Measurements from ENCODE around the gene NRCAM. TPM values are rescaled to one million over a fixed set of nuclear protein-coding genes. Genes with fewer than 3 reads are reported as not detected.

Gene NRCAM
- total RNA-seq, 1 experiment from 2014 or later = 40.3 TPM

DNA sequence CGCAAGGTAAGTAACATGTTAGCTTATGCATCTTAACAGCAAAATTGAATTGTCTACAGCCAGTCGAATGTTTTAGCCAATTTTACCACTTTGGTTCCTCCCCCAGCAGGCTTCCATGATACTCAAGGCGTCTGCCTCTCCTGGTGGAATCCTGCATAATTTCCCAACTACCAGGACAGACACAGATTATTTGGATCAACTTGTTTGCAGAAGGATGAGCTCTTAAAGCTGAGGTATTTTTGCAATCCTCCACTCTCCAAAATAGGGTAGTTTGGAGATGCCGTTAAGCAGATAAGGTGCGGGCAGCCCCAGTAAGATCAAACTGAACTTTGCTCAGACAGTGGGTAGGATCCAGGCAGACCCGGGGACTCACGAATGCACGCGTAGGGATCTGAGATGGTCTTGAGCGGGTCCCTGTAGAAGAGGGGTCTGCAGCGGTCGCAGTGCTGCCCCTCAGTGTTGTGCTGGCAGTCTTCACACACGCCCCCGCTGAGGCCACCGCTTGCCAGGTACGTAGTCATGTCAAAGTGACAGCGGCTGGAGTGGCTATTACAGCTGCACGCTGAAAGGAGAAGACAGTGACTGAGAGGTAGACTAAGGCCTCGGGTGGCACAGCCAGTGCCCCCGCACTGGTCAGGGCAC is 353.4 kb downstream of the NRCAM start:
- Histone ChIP-seq H3K4me1 (replicated peaks; ENCODE audit: insufficient read depth) (peaks cover 35% of the 10 kb centered on the region), H3K9me2 (ENCODE audit: insufficient read depth) (no peaks in the 10 kb centered on the region), H3K9me3 (ENCODE audit: insufficient read depth, low read depth) (no peaks in the 10 kb centered on the region), H2AFZ (no peak overlapping the region), H3F3A (ENCODE audit: insufficient read depth, low read depth) (peaks cover 8% of the 10 kb centered on the region; the same call in 1 of the 2 replicates), H3K4me3 (no peak overlapping the region), H3K27me3 (ENCODE audit: insufficient read depth, low read depth) (no peaks in the 10 kb centered on the region), H4K20me1 (ENCODE audit: insufficient read depth) (no peaks in the 10 kb centered on the region), H3K36me3 (ENCODE audit: low read depth) (no peaks in the 10 kb centered on the region), H3K27ac (no peak overlapping the region), H3K79me2 (ENCODE audit: low read depth) (no peaks in the 10 kb centered on the region), H3K4me2 (no peak overlapping the region)
- BruUV-seq (replicated peaks) = no TSS peak
- TF ChIP-seq EZH2 (IDR thresholded peaks at IDR 0.05; ENCODE audit: low read depth) = no peak
- TF ChIP-seq, protein P1, sequence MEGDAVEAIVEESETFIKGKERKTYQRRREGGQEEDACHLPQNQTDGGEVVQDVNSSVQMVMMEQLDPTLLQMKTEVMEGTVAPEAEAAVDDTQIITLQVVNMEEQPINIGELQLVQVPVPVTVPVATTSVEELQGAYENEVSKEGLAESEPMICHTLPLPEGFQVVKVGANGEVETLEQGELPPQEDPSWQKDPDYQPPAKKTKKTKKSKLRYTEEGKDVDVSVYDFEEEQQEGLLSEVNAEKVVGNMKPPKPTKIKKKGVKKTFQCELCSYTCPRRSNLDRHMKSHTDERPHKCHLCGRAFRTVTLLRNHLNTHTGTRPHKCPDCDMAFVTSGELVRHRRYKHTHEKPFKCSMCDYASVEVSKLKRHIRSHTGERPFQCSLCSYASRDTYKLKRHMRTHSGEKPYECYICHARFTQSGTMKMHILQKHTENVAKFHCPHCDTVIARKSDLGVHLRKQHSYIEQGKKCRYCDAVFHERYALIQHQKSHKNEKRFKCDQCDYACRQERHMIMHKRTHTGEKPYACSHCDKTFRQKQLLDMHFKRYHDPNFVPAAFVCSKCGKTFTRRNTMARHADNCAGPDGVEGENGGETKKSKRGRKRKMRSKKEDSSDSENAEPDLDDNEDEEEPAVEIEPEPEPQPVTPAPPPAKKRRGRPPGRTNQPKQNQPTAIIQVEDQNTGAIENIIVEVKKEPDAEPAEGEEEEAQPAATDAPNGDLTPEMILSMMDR (conservative IDR thresholded peaks at IDR 0.05) = no peak
- DNase-seq = no peak
- ChIA-PET CTCF (interaction anchor here (0.7 kb wide), 1 partner anchor 415 kb away, joined by 3 read pairs; no protein-coding TSS in a partner anchor), POLR2A (ENCODE audit: unreplicated experiment) (no interaction called here)
- intact Hi-C loops (cut with micrococcal nuclease; ENCODE audit: unreplicated experiment) = no loop called here

DNA sequence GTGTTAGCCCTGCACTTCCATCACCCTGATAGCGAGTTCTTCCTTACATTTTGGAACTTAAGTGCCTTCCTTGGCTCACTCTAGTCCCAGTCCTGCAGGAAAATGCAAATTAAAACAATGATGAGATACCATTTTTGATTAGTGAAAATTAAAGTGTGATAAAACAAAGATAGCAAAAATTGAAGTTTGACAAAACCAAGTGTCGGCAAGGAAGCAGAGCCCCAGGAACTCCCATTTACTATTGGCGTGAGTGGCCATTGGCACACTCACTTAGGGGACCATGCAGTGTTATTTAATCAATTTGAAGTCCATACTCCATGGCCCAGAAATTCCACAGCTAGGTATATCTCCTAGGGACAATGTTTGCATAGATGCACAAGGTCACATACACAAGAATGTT is 354.5 kb downstream of the NRCAM start:
- H3K9me2 ChIP-seq (ENCODE audit: insufficient read depth) = no peaks in the 10 kb centered on the region
- intact Hi-C loops (cut with micrococcal nuclease; ENCODE audit: unreplicated experiment) = no loop called here
- no peak overlapping the region for H2AFZ ChIP-seq
- TF ChIP-seq, protein P1 (conservative IDR thresholded peaks at IDR 0.05) = no peak
- TF ChIP-seq EZH2 (IDR thresholded peaks at IDR 0.05; ENCODE audit: low read depth) = no peak
- DNase-seq = no peak
- H3K79me2 ChIP-seq (ENCODE audit: low read depth) = no peaks in the 10 kb centered on the region
- H3K27ac ChIP-seq = no peak overlapping the region
- H4K20me1 ChIP-seq (ENCODE audit: insufficient read depth) = no peaks in the 10 kb centered on the region
- CTCF ChIA-PET = no interaction called here
- no peaks in the 10 kb centered on the region for H3K9me3 ChIP-seq (ENCODE audit: insufficient read depth, low read depth)
- BruUV-seq (replicated peaks) = no TSS peak
- POLR2A ChIA-PET (ENCODE audit: unreplicated experiment) = no interaction called here
- no peaks in the 10 kb centered on the region for H3K36me3 ChIP-seq (ENCODE audit: low read depth)
- no peaks in the 10 kb centered on the region for H3K27me3 ChIP-seq (ENCODE audit: insufficient read depth, low read depth)
- H3K4me1 ChIP-seq (replicated peaks; ENCODE audit: insufficient read depth) = peaks cover 35% of the 10 kb centered on the region
- no peak overlapping the region for H3K4me2 ChIP-seq
- H3K4me3 ChIP-seq = no peak overlapping the region
- peaks cover 8% of the 10 kb centered on the region; the same call in 1 of the 2 replicates for H3F3A ChIP-seq (ENCODE audit: insufficient read depth, low read depth)

DNA sequence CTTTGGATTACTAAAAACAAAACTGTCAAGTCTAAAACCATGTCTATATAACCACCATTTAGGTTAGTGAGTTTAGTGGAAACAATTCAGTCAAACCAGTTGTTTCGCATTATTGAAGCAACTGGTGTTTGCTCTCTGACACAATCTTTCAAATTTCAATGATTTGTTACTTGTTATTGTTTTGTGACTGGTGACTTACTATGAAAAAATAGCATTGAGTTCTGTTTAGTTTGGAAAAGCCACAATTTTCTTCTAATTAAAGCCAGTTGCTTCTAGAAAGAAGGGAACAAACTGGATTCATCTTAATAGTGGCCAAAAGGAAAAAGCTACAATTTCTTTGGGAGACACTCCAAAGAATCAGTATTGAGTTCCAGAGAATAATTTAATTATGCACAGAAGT is 356.5 kb downstream of the NRCAM start:
- Histone ChIP-seq H3K9me3 (ENCODE audit: insufficient read depth, low read depth) (no peaks in the 10 kb centered on the region), H3K79me2 (ENCODE audit: low read depth) (no peaks in the 10 kb centered on the region), H2AFZ (no peak overlapping the region), H3K9me2 (ENCODE audit: insufficient read depth) (no peaks in the 10 kb centered on the region), H3K4me2 (peak overlapping the region; percentile 33), H3K36me3 (ENCODE audit: low read depth) (no peaks in the 10 kb centered on the region), H3K4me3 (no peak overlapping the region), H3K27ac (peak overlapping the region; percentile 14), H3K27me3 (ENCODE audit: insufficient read depth, low read depth) (no peaks in the 10 kb centered on the region), H3F3A (ENCODE audit: insufficient read depth, low read depth) (peaks cover 8% of the 10 kb centered on the region; the same call in 1 of the 2 replicates), H4K20me1 (ENCODE audit: insufficient read depth) (no peaks in the 10 kb centered on the region), H3K4me1 (replicated peaks; ENCODE audit: insufficient read depth) (peaks cover 35% of the 10 kb centered on the region)
- no TSS peak for BruUV-seq (replicated peaks)
- TF ChIP-seq, protein P1 (conservative IDR thresholded peaks at IDR 0.05) = no peak
- TF ChIP-seq EZH2 (IDR thresholded peaks at IDR 0.05; ENCODE audit: low read depth) = no peak
- intact Hi-C loops (cut with micrococcal nuclease; ENCODE audit: unreplicated experiment) = no loop called here
- ChIA-PET CTCF (no interaction called here), POLR2A (ENCODE audit: unreplicated experiment) (no interaction called here)
- peak in 1 of 2 experiments; percentile 85 for DNase-seq

Data from PC-9 (cell line).